Measurements from ENCODE around the gene NHERF2.

The NHERF2 gene

DNA sequence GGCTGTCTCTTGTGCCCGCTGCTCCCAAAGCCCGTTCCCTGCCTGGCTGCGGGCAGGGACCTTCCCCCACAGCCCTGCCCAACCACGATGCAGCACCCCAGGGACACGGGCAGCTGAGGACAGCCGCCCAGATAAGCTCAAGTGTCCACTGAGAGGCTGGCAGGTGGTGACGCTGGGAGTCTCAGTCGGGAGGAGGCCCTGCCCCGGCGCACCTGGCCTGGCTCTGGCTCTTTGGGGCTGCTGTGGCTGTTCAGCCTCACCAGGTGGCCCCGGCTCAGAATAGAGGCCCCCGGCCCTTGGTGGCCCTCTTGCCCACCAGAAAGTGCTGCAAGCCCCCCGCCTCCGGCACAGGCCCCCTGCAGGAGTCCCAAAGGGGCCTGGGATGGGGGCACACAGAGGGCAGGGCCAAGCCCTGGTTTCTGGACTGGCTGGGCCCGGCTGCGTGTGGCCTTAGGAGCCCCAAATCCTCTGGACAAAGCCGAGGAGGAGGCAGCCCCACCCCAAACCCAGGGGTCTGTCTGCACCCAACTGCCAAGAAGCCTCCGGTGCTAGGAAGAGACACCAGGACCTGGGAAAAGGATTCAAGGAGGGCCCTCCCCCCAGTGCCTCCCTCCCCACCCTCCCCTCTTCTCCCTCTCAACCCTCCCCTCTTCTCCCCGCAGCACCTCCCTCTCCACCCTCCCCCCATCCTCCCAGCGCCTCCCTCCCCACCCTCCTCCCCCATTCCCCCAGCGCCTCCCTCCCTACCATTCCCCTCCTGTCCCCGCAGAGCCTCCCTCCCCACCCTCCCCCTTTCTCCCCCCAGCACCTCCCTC is 15.7 kb downstream of the NHERF2 start:
- DNase-seq: no peak

DNA sequence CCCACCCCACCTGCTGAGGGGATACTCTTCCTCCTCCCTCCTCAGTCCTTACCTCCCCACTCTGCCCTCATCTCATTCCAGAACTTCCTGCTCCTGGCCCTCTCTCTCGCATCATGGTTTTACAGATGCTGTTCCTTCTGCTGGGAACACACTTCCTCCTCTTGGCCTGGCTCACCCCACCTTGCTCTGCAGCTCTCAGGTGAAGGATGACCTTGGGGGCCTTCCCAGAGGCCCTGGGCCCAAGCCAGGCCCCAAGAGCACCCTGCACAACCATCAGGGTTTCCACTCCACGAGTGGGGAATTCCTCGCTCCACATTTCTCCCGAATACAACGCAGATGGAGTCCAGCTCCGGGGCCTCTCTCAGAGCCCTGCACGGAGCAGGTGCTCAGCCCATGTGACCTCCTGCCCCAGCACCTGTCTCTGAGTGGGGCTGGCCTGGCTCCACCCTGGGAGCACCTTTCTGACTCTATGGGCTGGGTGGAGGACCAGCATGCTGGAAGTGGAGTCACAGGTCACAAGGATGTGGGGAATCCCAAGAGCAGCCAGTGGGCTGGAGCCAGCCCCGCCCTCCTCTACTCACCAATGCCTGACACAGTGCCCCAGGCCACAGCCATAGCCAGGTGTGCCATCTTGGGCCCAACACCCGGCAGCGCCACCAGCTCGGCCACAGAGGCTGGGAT is 16.4 kb downstream of the NHERF2 start:
- DNase-seq: no peak

DNA sequence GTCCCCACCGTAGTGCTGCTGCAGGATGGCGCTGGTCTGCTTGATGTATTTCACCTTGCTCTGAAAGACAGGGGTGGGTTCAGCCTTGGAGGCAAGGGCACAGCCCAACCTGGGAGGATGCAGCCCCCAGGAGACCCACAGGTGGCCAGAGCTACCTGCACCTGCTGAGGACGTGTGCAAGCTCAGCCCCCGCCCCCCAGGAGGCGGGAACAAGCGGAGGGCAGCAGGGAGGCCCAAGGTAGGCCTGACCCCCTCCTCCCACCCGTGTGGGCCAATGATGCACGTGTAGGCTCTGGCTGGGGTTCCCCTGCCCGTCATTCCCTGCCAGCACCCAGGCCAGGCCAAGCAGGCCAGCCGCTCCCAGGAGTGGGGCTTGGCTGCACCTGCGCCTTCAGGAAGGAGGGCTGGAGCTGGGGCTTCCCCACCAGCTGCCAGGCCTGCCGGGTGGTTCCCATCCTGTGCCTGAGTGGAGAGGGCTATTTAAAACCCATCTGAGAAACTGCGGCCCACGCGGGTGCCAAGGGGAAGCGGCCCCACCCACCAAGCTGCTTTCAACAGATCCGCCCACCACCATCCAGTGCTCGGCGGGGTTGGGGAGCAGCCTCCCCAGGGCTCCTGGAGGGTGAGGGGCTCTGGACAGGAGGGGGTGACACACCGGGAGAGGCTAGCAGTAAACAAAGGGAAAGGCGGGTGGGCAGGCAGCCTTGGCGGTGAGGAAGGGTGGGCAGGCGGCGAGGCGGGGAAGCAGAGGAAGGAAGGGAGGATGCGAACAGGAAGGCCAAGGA is 17.2 kb downstream of the NHERF2 start:
- no peak for DNase-seq

DNA sequence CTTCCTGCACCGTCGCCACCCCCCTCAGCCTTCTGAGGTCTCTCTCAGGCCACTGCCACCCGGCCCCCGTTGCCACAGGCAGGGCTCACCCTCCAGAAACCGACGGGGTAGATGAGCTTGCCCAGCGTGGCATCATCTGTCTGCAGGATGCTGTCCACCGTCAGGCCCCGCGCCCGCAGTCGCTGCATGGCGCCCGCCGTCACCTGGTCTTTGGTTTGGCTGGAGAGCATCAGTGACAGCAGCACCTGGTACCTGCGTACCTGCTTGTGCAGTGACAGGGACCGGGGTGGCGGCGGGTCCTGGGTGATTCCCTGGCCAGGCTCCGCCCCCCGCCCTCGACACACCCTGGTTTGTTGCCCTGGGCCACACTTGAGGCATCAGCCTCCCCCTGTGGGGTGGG is 17.8 kb downstream of the NHERF2 start:
- DNase-seq: no peak

DNA sequence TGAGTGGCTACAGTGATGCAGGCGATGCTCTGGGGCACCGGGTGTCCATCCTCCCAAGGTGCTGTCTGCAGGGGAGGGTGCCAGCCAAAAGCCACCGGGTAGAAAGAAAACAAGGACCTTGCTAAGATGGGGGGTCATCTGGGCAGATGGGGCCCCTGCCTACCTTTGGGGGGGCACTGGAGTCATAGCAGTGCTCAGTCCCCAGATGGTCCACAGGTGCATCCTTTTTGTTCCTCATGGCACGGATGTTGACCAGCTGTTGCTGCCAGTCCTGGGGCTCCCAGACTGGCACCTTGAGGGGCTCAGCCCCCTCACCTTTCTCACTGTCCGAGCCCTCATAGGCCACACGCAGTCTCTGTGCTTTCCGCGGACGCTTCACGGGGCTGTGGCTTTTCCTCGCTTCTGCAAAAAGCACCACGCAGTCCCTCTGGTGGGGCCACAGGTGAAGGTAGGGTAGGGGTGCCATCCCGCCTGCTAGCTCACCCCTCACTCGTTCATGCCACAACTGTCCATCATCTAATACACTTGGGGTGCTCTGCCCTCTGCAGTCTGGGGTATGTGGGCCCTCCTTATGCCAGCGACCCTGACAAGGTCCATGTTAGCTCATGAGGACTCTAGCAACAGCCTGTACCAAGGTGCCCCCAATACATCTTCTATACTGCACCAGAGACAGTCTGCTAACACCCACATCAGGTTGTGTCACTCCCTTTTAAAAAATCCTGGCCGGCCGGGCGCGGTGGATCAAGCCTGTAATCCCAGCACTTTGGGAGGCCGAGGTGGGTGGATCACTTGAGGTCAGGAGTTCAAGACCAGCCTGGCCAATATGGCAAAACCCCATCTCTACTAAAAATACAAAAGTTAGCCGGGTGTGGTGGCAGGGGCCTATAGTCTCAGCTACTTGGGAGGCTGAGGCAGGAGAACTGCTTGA is 19.5 kb downstream of the NHERF2 start:
- DNase-seq: no peak

DNA sequence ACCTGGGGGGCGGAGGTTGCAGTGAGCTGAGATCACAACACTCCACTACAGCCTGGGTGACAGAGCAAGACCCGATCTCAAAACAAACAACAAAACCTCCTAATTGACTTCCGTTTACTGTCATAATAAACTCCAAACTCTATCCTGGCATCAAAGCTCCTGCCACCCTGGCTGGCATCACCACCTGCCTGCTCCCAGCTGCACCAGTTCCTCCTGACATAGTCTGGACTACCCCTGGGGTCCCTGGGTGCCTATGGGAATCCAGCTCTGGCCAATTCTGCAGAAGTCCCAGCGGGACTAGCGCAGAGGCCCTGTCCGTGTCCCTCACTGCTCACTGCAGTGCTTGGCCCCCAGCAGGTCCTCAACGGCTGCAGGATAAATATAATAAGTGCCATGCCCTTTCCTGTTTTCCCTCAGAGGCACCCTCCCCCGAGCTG is 20.2 kb downstream of the NHERF2 start:
- no peak for DNase-seq

DNA sequence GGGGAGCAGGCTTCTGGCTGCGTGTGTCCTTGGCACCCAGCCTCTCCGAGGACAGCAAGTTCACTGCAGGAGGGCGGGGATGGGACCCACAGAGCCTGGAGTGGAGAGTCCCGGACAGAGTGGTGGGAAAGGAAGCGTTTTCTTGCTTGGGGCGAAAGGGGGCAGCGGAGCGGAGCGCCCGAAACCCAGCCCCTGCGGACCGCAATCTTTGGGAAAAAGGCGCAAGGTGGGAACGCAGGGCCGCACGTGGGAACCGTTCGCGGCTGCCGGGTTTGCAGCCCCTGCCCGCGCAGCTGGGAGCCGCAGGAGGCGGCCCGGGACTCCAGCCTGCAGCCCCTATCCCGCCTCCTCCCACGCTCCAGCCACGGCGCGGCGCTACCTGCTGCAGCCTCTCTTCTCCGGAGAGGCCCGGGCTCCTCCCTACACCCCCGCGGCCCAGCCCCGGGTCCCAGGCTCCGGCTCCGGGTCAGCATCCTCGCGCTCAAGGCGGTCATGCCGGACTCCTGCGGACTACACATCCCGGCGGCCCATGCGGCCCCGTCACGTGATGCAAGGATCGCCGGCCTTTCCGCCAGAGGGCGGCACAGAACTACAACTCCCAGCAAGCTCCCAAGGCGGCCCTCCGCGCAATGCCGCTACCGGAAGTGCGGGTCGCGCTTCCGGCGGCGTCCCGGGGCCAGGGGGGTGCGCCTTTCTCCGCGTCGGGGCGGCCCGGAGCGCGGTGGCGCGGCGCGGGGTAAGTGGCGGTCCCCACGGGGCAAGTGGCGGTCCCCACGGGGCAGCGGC is 20.8 kb downstream of the NHERF2 start, which contains the start of the genes NTHL1 and TSC2:
Gene NTHL1, minus strand, starts transcription at position 505 of the 786 bp plus-strand sequence. Its CDS starts 11 bp downstream, at position 494.
Gene TSC2, plus strand, starts transcription at position 656 of the 786 bp plus-strand sequence. CDS start 631 bp downstream, outside the sequence.
- peak; percentile 85 to 87 for DNase-seq

DNA sequence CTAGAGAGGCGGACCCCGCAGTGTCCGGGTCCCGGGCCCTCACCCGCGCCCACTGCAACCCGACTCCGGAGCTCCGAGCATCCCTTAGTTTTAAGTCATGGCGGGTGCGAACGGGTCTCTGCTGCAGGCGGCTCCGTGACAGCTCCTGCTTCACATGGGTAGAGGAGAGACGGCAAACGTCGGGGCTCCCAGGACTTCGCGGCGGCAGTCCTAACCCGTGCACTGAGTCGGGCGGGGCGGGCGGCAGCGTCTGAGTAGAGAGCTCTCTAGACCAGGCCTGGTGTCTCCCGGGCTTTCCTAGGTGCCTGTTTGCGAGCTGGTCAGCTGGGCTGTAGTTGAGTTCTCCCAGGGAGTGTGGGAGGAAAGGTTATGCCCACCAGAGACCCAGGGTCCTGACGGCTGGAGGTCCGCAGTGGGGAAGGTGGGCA is 21.4 kb downstream of the NHERF2 start:
- DNase-seq: peak in 1 of 2 experiments; percentile 9

DNA sequence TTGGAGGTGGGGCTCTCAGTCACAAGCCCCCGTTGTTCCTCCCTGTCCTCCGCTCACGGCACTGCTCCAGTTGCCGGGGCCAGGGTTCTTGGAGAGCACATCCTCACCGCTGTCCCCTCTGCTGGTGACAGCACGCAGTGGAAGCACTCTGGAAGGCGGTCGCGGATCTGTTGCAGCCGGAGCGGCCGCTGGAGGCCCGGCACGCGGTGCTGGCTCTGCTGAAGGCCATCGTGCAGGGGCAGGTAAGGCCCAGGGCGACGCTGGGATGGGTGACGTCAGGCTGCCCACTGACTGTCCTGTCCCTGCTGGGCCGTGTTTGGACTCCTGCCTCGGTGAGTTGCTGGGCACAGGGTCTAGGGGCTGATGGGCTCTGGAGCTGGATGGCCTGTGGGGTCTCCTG is 26.5 kb downstream of the NHERF2 start:
- no peak for DNase-seq

DNA sequence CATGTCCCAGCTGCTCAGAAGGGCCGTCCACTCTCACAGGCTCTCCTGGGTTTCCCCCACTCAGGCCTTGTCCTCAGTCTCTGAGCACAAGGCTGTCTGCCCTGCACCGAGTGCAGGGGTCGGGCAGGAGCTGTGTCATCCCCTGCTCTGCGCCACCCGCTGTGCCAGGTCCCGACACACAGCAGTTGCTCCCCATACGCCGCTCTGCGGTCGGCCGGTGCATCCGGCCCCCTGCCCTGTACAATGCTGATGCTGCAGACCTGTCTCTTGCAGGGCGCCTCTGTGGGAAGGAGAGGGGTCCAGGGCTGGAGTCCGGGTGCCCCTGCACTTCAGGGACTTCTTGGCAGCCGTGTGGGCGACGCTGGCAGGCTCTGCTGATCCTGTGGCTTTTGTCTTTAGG is 27.2 kb downstream of the NHERF2 start:
- no peak for DNase-seq

DNA sequence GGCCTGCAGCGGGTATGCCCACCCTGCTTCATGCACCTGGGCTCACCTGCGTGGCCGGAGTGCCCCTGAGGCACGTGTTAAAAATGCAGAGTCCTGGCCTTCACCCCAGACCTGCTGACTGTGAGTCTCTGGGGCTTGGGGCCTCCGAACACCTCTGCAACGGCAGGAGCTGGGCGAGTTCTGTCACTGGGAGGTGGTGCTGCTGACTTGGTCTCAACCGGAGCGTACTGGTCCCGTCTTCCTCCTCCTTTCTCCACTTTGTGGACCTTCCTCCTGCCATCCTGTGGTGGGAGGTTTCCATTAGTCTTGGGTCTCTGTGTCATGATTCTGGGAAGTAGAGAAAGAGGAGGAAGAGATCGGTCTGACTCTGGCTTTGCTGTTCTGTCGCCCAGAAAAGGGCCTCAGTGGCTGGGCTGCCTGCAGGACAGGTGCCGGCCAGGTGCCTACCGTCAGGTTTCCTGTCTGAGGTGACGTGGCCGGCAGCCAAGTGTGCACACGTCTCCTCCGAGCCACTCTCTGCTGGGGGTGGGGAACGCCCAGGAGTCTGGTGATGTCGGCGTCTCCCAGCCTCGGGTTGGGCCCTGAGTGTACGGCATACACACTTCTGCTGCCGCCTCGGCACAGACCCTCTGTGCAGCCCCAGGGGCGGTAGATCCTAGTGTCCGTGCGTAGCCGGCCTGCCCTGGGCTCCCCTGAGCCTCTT is 28.0 kb downstream of the NHERF2 start:
- DNase-seq: no peak

DNA sequence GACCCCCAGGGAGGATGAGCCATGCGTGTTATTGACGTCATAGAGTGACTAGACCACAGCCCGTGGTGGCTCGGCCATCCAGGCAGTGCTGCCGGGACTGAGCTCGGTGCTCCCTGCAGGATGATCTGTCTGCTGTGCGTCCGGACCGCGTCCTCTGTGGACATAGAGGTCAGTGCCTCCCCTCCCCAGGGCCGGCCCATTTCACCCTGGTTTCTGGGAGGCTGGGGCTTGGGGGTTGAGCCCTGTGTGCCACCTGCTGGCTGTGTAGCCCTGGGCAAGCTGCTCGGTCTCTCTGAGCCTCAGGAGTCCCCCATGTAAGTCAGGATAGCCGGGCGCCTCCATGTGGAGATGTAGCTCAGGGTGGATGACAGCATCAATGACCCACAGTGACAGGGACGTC is 29.4 kb downstream of the NHERF2 start:
- DNase-seq: no peak

DNA sequence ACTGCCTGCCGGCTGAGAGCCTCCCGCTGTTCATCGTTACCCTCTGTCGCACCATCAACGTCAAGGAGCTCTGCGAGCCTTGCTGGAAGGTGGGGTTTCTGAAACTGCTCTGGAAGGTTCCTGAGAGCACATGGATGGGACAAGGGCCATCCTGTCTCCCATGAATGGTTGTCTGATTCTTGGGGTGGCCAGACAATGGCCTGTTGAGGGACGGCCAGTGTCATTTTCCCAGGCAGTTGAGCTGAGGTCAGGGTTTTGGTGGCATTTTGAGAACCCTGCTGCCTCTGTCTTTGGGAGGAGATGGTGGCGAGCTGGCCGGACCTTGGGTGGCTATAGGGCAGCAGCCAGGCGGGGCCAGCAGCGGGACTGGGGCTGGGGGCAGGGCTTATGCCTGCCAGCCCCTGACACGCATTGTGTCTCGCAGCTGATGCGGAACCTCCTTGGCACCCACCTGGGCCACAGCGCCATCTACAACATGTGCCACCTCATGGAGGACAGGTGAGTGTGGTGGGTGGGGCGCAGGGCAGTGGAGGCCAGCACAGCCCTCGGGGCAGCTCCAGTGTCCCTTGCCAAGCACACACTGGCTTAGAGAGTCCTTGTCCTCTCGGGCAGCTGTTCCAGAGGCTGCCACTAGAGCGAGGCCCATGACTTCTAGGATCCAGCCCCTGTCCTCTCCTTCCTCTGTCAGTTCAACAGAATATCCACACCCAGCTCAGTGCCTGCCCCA is 30.1 kb downstream of the NHERF2 start:
- DNase-seq: no peak

DNA sequence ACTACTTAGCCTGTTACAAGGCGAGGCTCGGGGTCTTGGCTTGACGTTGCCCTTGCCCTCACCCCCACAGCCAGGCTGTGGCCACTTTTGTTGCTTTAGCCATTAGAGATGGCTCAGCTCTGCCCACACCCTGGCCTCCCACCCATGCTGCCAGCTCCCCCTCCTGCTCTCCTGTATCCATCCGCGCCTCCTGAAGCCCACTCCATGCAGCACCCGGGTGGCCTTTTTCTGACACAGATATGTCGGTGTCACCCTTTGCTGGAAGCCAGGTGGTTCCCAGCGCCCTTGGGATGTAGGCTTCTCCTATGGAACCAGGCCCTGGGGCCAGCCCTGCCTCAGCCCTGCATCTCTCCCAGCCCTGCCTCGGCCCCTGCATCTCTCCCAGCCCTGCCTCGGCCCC is 30.7 kb downstream of the NHERF2 start:
- no peak for DNase-seq

DNA sequence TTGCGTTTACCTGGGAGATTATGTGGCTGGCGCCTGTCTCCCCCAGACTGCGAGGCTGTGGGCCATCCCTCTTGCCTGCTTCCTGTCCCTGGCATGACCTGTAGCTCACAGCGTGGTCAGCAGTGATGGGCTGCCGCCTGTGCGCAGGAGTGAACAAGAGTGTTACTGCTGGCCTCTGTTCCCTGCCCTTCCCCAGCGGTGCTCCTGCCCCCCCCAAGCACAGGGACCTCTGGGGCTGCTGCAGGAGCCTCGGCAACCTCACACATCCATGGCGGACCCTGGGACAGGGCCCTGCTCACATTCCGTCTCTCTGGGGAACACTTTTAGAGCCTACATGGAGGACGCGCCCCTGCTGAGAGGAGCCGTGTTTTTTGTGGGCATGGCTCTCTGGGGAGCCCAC is 31.7 kb downstream of the NHERF2 start:
- no peak for DNase-seq

DNA sequence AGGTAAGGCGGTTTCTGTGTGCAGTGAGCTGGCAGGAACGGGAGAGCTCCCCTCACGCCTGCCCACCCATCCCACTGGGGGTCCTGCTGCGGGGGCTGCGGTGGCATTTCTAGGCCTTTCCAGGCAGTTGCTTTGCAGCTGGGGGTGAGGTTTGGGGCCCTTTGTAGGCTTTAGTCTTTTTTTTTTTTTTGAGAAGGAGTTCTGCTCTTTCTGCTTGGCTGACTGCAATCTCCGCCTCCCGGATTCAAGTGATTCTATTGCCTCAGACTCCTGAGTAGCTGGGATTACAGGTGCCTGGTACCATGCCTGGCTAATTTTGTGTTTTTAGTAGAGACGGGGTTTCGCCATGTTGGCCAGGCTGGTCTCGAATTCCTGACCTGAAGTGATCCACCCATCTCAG is 32.2 kb downstream of the NHERF2 start:
- DNase-seq: no peak

DNA sequence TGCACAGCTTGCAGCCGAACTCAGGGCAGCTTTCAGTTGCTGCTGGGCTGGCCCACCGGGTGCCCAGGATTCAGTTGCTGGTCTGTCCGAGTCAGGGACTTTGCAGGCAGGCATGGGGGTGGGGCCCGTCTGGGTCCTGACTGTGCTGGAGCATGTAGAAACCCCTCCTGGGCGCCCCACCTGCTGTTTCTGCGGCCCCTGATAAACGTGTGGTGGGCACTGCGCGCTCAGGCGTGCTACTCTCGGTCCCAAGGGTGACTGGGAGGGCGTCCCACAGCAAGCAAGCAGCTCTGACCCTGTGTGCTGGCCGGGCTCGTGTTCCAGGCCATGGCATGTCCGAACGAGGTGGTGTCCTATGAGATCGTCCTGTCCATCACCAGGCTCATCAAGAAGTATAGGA is 33.6 kb downstream of the NHERF2 start:
- no peak for DNase-seq

DNA sequence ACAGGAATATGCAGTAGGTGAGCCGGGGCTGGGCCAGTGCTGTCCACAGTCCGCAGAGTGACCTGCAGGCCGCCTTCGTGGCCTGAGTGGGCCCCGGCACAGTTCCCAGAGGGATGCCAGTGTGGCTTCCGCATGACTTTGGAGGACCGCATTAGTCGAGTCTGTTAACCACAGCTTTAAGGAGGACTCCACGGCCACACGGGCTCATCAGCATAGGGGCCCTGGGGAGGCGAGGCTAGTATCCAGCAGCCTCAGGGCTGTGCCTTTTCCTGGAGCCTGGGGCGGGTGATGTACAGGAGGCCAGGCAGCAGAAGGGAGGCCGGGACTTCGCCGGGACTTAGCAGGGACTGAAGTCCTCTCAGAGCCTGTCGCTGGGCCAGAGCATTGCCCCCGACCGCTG is 34.3 kb downstream of the NHERF2 start:
- DNase-seq: no peak

DNA sequence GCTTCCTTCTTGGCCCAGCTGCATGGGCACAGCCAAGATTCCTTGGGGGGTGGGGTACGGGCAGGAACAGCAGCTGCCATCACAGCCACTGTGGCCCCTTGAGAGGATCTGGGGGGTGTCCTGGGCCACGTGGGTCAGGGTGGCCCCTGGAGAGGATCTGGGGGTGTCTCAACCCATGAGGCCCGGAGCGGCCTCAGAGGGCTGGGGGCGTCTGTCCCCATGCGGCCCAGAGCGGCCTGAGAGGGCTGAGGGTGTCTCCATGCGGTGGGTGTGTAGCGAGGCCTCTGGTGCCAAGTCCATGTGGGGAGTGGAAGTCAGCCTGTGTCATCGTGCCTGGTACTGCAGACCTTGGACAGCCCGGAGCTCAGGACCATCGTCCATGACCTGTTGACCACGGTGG is 34.8 kb downstream of the NHERF2 start:
- no peak for DNase-seq

DNA sequence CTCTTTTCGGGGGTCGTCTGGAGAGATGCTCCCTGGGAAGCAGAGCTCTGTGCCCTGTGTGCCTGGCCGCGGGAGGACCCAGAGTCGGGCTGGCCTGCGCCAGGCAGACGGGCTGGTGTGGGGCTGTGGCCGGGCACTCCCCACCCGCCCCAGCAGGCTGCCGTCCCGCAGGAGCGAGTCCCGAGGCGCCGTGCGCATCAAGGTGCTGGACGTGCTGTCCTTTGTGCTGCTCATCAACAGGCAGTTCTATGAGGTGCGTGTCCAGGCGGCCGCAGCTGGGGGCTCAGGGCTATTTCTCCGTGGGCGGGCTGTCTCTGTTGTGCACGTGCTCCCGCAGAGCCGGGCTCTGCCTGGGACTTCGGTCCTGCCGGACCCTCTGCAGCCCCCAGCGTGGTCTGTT is 36.1 kb downstream of the NHERF2 start:
- no peak for DNase-seq
